Measurements from ENCODE around the gene AGBL1.

- TF ChIP-seq CTCF (IDR thresholded peaks at IDR 0.05), result no peak
- TF ChIP-seq POLR2A (IDR thresholded peaks at IDR 0.05), result no peak
- no peak for TF ChIP-seq POLR2AphosphoS5 (IDR thresholded peaks at IDR 0.05)
Measured at GRCh38 chr15:86329311-86330013, 249.8 kb downstream of the AGBL1 start.

Data from prostate gland (tissue), 2 donors.